ENCODE measurements around the gene BMP7.

DNA sequence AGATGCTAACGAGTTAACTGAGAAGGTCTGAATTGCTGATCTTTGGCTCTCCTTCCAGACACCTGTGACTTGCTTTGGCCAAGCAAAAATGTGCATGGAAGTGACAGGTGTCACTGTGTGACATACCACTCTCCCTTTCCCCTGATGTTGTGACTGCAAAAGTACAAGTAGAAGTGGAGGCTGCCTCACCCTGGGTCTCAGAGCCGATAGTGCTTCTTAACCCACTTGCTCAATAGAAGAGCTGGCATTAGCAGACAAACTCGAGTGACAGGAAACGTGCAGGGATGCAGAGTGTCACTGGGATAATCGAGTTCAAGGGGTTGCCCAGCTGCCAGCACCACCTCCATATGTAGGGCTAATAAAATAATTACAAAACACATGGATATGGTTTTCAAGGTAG lies 46.8 kb upstream of the BMP7 start:
- TF ChIP-seq EZH2 (IDR thresholded peaks at IDR 0.05; ENCODE audit: borderline replicate concordance, low read depth, low read length, poor library complexity, severe bottlenecking), result no peak
- no peak for TF ChIP-seq CTCF (conservative IDR thresholded peaks at IDR 0.05; ENCODE audit: low read depth, low read length)

Data from A673 (cell line).